HG03139 (cell line): Measurements from ENCODE around the gene WFDC12.
"Not testable (repeated sequence)": the region's sequence is repeated elsewhere in the genome, so short reads cannot be mapped to it uniquely, and the experiment has no call there.

Experiments
- ATAC-seq: cut with Tn5 transposase; IDR thresholded peaks from one replicate; pipeline ENCODE4 v1.9.1; 2021; ENCODE audit not compliant: unreplicated experiment

Gene WFDC12

GRCh38 chr20:45124365-45124764 is at the start of gene WFDC12:
WFDC12 (minus strand) TSS chr20:45124465; CDS start chr20:45124447, 18 bp downstream.
- ATAC-seq, result no peak

- no peak for ATAC-seq
Observed at GRCh38 chr20:45173522-45173921, 49.3 kb upstream of the WFDC12 start.

- ATAC-seq, result no peak
Observed at GRCh38 chr20:45164906-45165305, 40.6 kb upstream of the WFDC12 start.

- ATAC-seq, result no peak
Observed at GRCh38 chr20:45163083-45163803, 39.0 kb upstream of the WFDC12 start.

GRCh38 chr20:45157962-45158361 is 33.7 kb upstream of the WFDC12 start:
- no peak for ATAC-seq

- ATAC-seq, result no peak
Observed at GRCh38 chr20:45156713-45157112, 32.4 kb upstream of the WFDC12 start.

GRCh38 chr20:45154794-45155193 is 30.5 kb upstream of the WFDC12 start:
- ATAC-seq, result not testable (repeated sequence)

- no peak for ATAC-seq
Observed at GRCh38 chr20:45154183-45154582, 29.9 kb upstream of the WFDC12 start.

- no peak for ATAC-seq
Observed at GRCh38 chr20:45153752-45154151, 29.5 kb upstream of the WFDC12 start.

GRCh38 chr20:45153147-45153546 is 28.9 kb upstream of the WFDC12 start:
- no peak for ATAC-seq

GRCh38 chr20:45152405-45152804 is 28.1 kb upstream of the WFDC12 start:
- no peak for ATAC-seq

GRCh38 chr20:45149062-45149461 is 24.8 kb upstream of the WFDC12 start:
- ATAC-seq, result no peak

GRCh38 chr20:45140836-45141235 is 16.6 kb upstream of the WFDC12 start:
- no peak for ATAC-seq

- ATAC-seq, result not testable (repeated sequence)
Observed at GRCh38 chr20:45139733-45140375, 15.6 kb upstream of the WFDC12 start.

- no peak for ATAC-seq
Observed at GRCh38 chr20:45138561-45139300, 14.5 kb upstream of the WFDC12 start.

GRCh38 chr20:45136911-45137310 is 12.6 kb upstream of the WFDC12 start:
- no peak for ATAC-seq

GRCh38 chr20:45128099-45128498 is 3.8 kb upstream of the WFDC12 start:
- no peak for ATAC-seq

GRCh38 chr20:45121388-45121787 is 2.9 kb downstream of the WFDC12 start:
- ATAC-seq, result no peak

GRCh38 chr20:45119556-45120266 is 4.6 kb downstream of the WFDC12 start:
- ATAC-seq, result no peak

GRCh38 chr20:45118028-45118427 is 6.2 kb downstream of the WFDC12 start:
- no peak for ATAC-seq

- no peak for ATAC-seq
Observed at GRCh38 chr20:45117581-45117980, 6.7 kb downstream of the WFDC12 start.
